ENCODE data around the gene C1QL2.

DNA sequence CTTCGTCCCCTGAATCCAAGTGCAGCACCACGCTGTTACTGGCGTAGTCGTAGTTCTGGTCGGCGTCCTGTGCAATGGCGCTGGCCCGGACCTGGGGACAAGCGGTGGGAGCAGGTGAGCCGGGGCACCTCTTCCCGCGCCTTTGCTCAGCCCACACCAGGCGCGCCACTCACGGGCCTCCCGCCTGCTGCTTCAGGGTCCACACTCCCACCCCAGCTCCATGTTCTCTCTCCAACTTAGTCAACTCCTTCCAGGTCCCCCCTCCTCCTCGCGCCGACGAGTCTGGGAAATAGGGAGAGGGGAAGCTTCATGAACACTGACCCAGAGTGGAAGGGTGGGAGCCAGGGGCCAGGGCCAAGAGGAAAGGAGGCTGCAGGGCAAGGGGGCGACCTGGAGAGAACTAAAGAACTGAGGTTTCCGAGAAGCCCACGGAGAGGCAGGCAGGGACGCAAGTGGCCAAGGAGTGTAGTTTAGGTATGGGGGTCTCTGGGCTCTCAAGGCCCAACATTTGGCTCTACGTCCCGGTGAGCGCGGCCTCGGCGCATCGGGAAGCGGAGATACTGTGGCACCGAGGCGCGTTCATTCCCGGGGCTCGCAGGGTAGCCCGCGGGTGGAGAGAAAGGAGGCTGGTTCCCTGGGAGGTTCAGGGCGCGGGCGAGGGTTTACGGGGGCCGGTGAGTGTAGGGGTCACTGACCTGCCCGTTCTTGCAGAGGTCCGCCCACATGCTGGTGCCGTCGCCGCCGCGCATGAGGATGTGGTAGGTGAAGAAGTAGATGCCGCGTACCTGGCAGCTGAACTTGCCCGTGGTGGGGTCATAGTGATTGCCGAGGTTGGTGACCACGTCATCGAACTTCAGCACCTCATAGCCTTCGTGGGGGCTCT, 1.4 kb downstream of the C1QL2 start:
- TF ChIP-seq POLR2A (IDR thresholded peaks at IDR 0.05; ENCODE audit: low read depth, low read length) (no peak), POLR2AphosphoS5 (IDR thresholded peaks at IDR 0.05; ENCODE audit: low read depth, low read length) (no peak), TAF1 (IDR thresholded peaks at IDR 0.05; ENCODE audit: low read depth, low read length) (no peak), SPI1 (IDR thresholded peaks at IDR 0.05; ENCODE audit: low read depth, low read length) (no peak), PAX5 (IDR thresholded peaks at IDR 0.05; ENCODE audit: insufficient read depth, low read length, severe bottlenecking) (no peak), POU2F2 (IDR thresholded peaks at IDR 0.05; ENCODE audit: low read depth, low read length) (no peak)

Measured in GM12891 (cell line).